Peyer's patch (tissue), 4 donors: ENCODE measurements around the gene GPR62. TPM values are rescaled to one million over a fixed set of nuclear protein-coding genes. Genes with fewer than 3 reads are reported as not detected.

Experiments used
- DNase-seq, 3 donors: peaks; one replicate each; pipeline ENCODE4 v3.0.0-alpha.2; 2017 to 2019
- H3K27ac ChIP-seq, 4 donors: fragments of 200-600 bp; sonication (generic); one replicate each; pipeline ENCODE4 v1.5.1; 2016 to 2019
- H3K27me3 ChIP-seq, 2 donors: fragments of 200-600 bp; sonication (generic); one replicate each; pipeline ENCODE4 v1.5.1; 2019
- H3K36me3 ChIP-seq, 3 donors: fragments of 200-600 bp; sonication (generic); one replicate each; pipeline ENCODE4 v1.5.1; 2016 to 2019
- H3K4me1 ChIP-seq, 4 donors: fragments of 200-600 bp; sonication (generic); one replicate each; pipeline ENCODE4 v1.5.1; 2016 to 2019
- H3K4me3 ChIP-seq, 4 donors: fragments of 200-600 bp; sonication (generic); 1 replicate in 3 of 4; 2 replicates in 1 of 4; pipeline ENCODE4 v1.5.1; 2016 to 2019; ENCODE audit warnings: mild to moderate bottlenecking in 1 of 4
- H3K9me3 ChIP-seq, 4 donors: fragments of 200-600 bp; sonication (generic); one replicate each; pipeline ENCODE4 v1.5.1; 2016 to 2019; ENCODE audit warnings: mild to moderate bottlenecking in 1 of 4
- POLR2A ChIP-seq, 2 donors: fragments of 450-650 bp; IDR thresholded peaks; one replicate each; pipeline ENCODE4 v1.5.1; 2017; ENCODE audit warnings: antibody characterized with exemption in 2 of 2, mild to moderate bottlenecking in 2 of 2, moderate library complexity in 2 of 2
- total RNA-seq, 4 donors: library from RNA; depleted of rRNA; stranded (reverse); fragments of >200 nt; gene quantifications; one replicate each; pipeline ENCODE4 v1.1.0, GENCODE V29; 2016
- TF ChIP-seq, protein P1 (sequence below), 6 experiments: fragments of 450-650 bp in 4 of 6; fragments of 200-600 bp in 2 of 6; sonication (generic) in 1 of 6; IDR thresholded peaks; one replicate each; pipeline ENCODE4 v1.5.1; 2017 to 2019; ENCODE audit warnings: antibody characterized with exemption in 6 of 6, mild to moderate bottlenecking in 3 of 6, moderate library complexity in 1 of 6

Gene GPR62
- total RNA-seq, 4 donors from 2014 or later = not detected

DNA sequence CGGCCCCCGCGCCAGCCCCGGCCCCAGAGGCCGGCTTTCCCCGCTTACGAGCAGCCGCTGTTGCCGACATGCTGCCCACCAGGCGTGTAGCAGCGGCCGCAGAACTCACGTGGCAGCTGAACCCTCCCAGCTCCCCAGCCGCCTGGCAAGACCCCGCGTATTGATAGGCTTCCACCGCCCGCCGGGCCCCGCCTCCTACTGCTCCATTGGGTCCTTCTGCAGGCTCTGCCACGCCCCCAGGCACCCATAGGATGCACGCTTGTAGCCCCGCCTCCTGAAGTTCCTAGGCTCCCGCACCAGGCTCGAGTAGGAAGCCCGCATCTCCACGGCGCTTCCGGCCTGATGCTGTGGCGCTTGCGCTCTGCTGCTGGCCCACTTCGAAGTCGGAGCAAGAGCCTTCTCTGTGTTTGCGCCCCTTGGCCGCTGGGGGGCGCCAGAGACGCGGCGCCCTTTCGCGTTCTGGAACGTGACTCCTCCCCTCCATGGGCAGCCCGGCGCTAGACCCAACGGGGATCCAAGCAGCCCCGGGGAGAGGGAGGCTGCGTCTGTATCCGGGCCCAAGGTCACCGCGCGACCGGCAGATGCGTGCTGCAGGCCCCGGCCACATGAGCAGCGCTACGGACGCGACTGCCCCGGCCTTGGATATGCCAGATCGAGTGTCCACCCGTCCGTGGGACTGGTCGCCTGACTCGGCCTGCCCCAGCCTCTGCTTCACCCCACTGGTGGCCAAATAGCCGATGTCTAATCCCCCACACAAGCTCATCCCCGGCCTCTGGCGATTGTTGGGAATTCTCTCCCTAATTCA lies 13.2 kb upstream of the GPR62 start, which contains the start of the genes PARP3 and RRP9:
PARP3 (plus strand) TSS at position 566 of the 805 bp plus-strand sequence. CDS start 993 bp downstream, outside the sequence.
RRP9 (minus strand) TSS at position 107 of the 805 bp plus-strand sequence; CDS start at position 70, 37 bp downstream.
- H3K36me3 ChIP-seq = peaks cover 0 to 22% (median 0%) of the 10 kb centered on the region in 3 donors
- H3K27me3 ChIP-seq = no peaks in the 10 kb centered on the region
- peak; percentile 63 to 79 for TF ChIP-seq POLR2A (IDR thresholded peaks at IDR 0.05)
- TF ChIP-seq, protein P1, sequence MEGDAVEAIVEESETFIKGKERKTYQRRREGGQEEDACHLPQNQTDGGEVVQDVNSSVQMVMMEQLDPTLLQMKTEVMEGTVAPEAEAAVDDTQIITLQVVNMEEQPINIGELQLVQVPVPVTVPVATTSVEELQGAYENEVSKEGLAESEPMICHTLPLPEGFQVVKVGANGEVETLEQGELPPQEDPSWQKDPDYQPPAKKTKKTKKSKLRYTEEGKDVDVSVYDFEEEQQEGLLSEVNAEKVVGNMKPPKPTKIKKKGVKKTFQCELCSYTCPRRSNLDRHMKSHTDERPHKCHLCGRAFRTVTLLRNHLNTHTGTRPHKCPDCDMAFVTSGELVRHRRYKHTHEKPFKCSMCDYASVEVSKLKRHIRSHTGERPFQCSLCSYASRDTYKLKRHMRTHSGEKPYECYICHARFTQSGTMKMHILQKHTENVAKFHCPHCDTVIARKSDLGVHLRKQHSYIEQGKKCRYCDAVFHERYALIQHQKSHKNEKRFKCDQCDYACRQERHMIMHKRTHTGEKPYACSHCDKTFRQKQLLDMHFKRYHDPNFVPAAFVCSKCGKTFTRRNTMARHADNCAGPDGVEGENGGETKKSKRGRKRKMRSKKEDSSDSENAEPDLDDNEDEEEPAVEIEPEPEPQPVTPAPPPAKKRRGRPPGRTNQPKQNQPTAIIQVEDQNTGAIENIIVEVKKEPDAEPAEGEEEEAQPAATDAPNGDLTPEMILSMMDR (IDR thresholded peaks at IDR 0.05) = peak; percentile 98 to 100 (median 100)
- H3K4me1 ChIP-seq = peaks cover 0 to 28% (median 18%) of the 10 kb centered on the region in 4 donors
- H3K9me3 ChIP-seq = no peaks in the 10 kb centered on the region
- peak within 1 kb of the TSS; percentile 84 to 98 (median 94) for H3K27ac ChIP-seq
- peak; percentile 100 for DNase-seq
- H3K4me3 ChIP-seq = peak within 1 kb of the TSS; percentile 76 to 91 (median 80)

DNA sequence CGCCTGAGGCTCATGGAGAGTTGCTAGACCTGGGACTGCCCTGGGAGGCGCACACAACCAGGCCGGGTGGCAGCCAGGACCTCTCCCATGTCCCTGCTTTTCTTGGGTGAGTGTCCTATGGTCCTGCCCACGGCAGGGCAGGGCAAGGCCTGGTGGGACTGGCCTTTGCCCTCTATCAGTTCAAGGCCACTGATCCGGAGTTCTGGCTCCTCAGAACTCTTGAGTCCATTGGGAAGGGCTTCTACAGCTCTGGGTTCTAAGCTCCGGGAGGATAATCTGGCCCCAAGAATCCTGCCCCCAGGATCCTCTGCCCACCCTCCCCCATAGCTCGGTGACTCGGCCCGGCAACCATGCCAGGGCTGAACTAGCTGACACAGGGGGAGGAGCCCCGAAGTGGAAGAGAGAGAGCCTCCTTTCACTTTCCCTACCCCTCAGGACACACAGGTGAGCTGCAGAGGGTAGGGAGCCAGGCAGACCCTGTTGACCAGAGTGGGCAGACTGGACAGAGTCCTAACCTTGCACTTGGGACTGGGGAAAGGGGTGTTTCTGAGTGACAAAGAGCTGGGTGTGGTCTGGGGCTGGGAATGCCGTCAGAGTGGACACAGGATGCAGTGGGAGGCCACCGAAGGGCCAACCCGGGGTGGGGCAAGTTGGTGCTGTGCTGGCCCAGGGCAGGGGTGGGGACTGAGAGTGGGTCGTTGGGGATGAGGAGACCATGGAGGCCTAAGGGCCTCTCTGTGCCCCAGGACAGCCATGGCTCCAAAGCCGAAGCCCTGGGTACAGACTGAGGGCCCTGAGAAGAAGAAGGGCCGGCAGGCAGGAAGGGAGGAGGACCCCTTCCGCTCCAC lies 12.4 kb upstream of the GPR62 start:
- peak overlapping the region; percentile 52 to 91 (median 72) for H3K4me3 ChIP-seq

GRCh38 chr3:51943451-51944391 lies 11.5 kb upstream of the GPR62 start:
- peak overlapping the region in 2 of 4 donors; percentile 61 to 83 for H3K4me3 ChIP-seq
- TF ChIP-seq POLR2A (IDR thresholded peaks at IDR 0.05) = no peak
- TF ChIP-seq, protein P1 (IDR thresholded peaks at IDR 0.05) = no peak
- H3K27ac ChIP-seq = peak overlapping the region; percentile 84 to 98 (median 94)
- peaks cover 0 to 15% (median 0%) of the 10 kb centered on the region in 3 donors for H3K36me3 ChIP-seq
- H3K9me3 ChIP-seq = no peaks in the 10 kb centered on the region
- no peaks in the 10 kb centered on the region for H3K27me3 ChIP-seq
- peak in 1 of 3 donors; percentile 47 for DNase-seq
- peaks cover 0 to 28% (median 18%) of the 10 kb centered on the region in 4 donors for H3K4me1 ChIP-seq

More for the DNA sequence above, 12.4 kb upstream of the GPR62 start:
- TF ChIP-seq, protein P1 (IDR thresholded peaks at IDR 0.05) = no peak
- peak in 1 of 2 donors; percentile 63 for TF ChIP-seq POLR2A (IDR thresholded peaks at IDR 0.05)
- Histone ChIP-seq H3K9me3 (no peaks in the 10 kb centered on the region), H3K27me3 (no peaks in the 10 kb centered on the region), H3K36me3 (peaks cover 0 to 16% (median 0%) of the 10 kb centered on the region in 3 donors), H3K27ac (peak overlapping the region; percentile 84 to 98 (median 94)), H3K4me1 (peaks cover 0 to 28% (median 18%) of the 10 kb centered on the region in 4 donors)
- peak; percentile 66 to 82 (median 80) for DNase-seq

- Histone ChIP-seq H3K27ac (peak overlapping the region in 1 of 4 donors; percentile 48), H3K36me3 (peaks cover 0 to 15% (median 0%) of the 10 kb centered on the region in 3 donors), H3K27me3 (no peaks in the 10 kb centered on the region), H3K4me3 (no peak overlapping the region), H3K9me3 (no peaks in the 10 kb centered on the region), H3K4me1 (peaks cover 0 to 28% (median 18%) of the 10 kb centered on the region in 4 donors)
- peak in 2 of 3 donors; percentile 49 to 51 for DNase-seq
- TF ChIP-seq, protein P1 (IDR thresholded peaks at IDR 0.05) = no peak
These were observed 10.6 kb upstream of the GPR62 start for GRCh38 chr3:51944451-51945021.
